Right renal cortex interstitium (tissue), 3 donors: ENCODE measurements around the gene ELK4. TPM values are rescaled to one million over a fixed set of nuclear protein-coding genes. Genes with fewer than 3 reads are reported as not detected.
"Not testable (repeated sequence)": the region's sequence is repeated elsewhere in the genome, so short reads cannot be mapped to it uniquely, and the experiment has no call there.

Experiments
- DNase-seq, 3 donors: peaks; one replicate each; pipeline ENCODE4 v3.0.0-alpha.2; 2013; ENCODE audit warnings: low read depth in 3 of 3, low spot score in 2 of 3
- polyA plus RNA-seq, 3 donors: library from polyadenylated mRNA; unstranded; fragments of 120-200 nt; gene quantifications; one replicate each; pipeline ENCODE4 v1.2.1, GENCODE V29; 2013; ENCODE audit not compliant: insufficient read length in 3 of 3

Gene ELK4
- polyA plus RNA-seq, 3 donors, result 15.9 to 16.4 (median 16.2) TPM

DNA sequence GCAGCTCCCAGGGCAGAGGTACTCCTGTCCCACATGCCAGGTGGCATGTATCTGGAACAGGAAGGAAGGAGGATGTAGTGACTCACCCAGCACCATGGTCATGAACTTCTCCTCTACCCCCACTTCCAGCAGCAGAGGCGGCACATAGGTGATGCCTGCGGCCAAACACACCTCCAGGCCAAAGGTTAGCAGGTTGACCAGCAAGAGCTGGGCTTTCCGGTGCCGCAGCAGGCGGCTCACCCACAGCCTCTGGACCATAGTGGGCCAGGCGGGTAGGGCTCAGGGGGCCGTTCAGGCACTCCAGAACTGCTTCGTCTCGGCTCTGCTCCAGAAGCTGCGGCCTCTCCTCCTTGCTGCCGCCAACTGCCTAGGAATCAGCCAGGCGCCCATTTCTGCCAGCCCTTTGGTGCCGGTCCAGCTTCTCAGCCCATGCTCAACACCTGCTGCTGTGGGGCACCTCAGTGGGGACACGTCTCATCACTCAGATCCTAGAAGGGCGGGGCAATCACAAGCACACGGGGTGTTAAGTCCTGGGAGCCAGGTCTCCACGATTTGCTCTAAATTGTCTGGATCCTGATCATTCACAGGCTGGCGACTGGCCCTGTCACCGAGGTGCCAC, 32.7 kb upstream of the ELK4 start:
- DNase-seq, result no peak

- no peak for DNase-seq
These were observed 31.6 kb upstream of the ELK4 start for GRCh38 chr1:205663286-205663936.

GRCh38 chr1:205662791-205663190, 31.0 kb upstream of the ELK4 start:
- no peak for DNase-seq

GRCh38 chr1:205662135-205662738, 30.4 kb upstream of the ELK4 start:
- DNase-seq, result no peak

DNA sequence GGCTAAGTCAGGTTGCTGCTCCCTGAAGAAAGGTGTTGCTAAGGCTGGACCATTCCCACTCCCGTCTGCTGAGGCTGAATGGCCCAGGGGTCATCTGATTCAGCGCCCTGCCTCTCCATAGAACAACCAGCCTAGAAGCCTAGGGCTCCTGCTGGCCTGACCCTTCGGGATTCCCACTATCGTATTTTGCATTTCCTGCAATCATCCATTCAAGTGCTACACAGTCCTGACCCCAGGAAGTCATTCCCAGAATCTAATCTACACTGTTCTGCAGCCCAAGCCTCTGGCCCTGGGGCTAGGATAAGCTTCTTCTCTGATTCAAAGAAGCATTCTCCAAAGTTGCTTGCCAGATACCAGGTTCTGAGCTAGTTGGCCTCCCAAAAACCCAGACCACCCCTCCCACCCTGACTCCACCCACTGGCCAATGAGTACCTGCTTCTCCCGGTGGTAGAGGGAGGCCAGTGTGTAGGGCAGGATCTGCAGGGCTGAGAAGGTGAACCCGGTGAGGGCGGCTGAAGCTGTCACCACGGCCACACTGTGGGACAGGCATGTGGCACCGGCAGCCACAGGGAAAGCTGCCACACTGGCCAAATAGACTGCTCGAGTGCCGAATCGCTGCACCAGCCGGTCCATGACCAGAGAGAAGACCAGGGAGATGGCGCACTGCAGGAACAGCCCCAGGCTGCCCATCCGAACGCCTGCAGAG, 29.8 kb upstream of the ELK4 start:
- DNase-seq, result no peak

- no peak for DNase-seq
These were observed 28.6 kb upstream of the ELK4 start for GRCh38 chr1:205660361-205660760.

DNA sequence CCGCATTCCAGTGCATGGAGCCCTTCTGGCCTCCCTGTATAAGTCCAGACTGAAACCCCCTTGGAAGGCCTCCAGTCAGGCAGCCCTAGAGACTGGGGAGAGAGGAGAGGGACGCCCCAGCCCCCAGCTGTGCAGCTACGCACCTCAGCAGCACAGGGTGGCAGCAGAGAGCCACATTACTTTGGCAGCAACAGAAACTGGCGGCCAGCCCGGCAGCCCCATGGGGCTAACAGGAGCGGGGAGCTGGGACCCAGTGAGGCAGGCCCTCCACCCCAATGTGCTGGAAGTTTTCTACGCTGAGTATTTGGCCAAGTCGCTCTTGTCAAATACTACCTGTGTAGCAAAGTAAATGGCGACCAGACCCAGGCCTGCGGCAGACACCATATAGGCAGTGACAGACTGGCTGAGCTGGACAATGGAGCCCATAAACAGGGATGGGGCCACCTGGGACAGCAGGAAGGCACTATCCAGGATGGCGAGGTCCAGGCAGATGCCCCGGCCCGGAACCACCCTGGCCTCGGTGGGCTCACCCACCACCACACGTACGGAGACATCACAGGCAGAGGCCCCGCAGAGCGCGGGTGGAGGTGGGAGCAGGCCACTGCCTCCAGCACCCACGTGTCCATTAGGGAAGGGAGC, 27.3 kb upstream of the ELK4 start:
- no peak for DNase-seq

GRCh38 chr1:205656236-205656635, 24.4 kb upstream of the ELK4 start:
- no peak for DNase-seq

DNA sequence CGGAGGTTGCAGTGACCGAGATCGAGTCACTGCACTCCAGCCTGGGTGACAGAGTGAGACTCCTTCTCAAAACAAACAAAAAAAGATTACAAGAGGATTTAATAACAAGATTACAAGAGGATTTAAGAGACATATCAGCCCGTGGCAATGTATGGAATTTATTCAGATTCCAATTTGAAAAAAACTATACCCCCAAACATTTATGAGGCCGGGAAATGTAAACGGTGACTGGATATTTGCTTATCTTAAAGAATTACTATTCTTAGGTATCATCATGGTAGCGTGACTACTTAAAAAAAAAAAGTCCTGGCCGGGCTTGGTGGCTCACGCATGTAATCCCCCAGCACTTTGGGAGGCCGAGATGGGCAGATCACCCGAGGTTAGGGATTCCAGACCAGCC, 21.2 kb upstream of the ELK4 start:
- no peak for DNase-seq

- no peak for DNase-seq
These were observed 18.4 kb upstream of the ELK4 start for GRCh38 chr1:205650241-205650640.

- no peak for DNase-seq
These were observed 13.7 kb upstream of the ELK4 start for GRCh38 chr1:205645519-205645918.

DNA sequence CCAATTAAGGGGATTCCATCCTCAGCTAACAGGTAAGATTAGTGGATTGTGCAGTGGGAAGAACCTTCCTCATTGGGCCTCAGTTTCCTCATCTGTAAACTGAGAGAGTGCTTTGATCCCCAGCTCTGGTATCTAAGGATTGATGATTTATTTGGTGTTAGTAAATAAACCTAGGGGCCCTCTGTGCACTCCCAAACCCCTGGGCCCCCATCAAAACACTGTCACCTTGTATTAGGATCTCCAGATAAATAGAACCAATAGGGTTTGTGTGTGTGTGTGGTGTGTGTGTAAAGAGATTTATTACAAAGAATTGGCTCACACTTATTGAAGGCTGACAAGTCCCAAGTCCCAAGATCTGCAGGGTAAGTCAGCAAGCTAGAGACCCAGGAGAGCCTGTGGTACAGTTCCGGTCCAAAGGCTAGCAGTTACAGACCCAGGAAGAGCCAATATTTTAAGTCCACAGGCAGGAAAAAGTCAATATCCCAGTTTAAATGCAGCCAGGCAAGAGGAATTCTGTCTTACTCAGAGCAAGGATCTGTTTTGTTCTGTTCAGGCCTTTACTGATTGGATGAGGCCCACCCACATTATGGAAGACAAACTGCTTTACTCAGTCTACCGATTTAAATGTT, 11.0 kb upstream of the ELK4 start:
- no peak for DNase-seq

DNA sequence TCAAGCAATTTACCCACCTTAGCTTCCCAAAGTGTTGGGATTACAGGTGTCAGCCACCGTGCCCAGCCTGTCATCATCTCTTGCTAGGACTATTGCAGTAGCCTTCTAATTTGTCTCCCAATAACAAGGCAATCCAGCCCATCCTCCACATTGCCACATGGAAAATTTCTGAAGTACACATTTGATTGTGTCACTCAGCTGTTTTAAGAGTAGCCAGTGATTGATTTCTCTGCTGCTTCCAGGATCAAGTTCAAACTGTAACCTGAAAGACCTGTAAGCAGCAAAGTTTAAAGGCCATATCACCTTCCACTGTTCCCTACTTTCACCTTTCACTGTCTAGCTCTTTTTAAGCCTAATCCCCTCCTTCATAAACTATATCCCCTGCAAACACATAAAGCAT, 7.8 kb upstream of the ELK4 start:
- no peak for DNase-seq

DNA sequence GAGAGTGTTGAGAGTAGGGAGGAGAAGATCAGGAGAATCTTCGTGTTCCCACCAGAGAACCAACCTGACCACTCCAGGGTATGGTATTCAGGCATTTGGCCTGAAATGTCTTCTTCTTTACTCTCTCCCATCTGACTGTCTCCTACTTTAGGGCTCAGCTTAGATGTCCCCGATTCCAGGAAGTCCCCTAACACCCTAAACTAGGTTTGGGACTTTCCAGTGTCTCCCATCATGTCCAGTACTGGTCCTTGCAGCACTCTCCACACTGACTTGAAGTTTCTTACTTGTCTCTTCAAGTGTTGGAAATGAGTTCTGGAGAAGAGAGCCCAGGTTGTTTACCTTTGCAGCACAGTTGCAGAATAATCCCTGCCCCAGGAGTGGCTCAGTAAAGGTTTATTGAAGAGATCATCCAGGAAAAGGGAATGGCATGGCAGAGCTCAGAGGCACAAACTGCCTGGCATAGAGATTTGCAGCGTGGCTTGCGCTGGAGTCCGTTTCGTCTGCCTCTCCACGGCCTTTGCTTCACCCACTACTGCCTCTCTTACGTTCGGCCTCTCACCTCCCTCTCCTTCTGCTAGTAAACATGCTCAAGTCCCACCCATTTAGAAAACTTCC, 6.2 kb upstream of the ELK4 start:
- no peak for DNase-seq

- DNase-seq, result no peak
These were observed 4.9 kb upstream of the ELK4 start for GRCh38 chr1:205636732-205637131.

GRCh38 chr1:205636138-205636530, 4.3 kb upstream of the ELK4 start:
- not testable (repeated sequence) for DNase-seq

- DNase-seq, result no peak
These were observed 1.7 kb upstream of the ELK4 start for GRCh38 chr1:205633421-205633976.

DNA sequence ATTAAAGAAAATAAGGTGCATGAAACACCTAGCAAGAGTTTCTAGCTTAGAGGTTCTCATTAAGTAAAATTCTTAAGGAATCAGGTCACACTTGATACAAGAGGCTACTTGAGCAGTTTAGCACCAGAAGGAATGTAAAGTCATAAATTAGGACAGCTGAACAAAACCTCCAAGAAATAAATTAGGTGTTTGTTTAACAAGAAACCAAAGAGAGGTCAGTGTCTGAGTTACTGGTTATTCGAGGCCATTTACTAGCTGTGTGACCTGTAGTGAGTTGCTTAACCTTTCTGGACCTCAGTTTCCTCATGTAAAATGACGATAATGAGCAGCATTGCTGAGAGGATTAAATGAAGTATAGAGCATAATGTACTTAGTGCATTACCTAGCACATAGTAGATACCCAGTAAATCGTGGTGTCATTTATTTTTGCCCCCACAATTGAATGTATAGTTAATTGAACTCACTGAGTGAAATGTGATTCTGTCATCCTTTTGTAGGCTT, 908 bp upstream of the ELK4 start:
- DNase-seq, result no peak

DNA sequence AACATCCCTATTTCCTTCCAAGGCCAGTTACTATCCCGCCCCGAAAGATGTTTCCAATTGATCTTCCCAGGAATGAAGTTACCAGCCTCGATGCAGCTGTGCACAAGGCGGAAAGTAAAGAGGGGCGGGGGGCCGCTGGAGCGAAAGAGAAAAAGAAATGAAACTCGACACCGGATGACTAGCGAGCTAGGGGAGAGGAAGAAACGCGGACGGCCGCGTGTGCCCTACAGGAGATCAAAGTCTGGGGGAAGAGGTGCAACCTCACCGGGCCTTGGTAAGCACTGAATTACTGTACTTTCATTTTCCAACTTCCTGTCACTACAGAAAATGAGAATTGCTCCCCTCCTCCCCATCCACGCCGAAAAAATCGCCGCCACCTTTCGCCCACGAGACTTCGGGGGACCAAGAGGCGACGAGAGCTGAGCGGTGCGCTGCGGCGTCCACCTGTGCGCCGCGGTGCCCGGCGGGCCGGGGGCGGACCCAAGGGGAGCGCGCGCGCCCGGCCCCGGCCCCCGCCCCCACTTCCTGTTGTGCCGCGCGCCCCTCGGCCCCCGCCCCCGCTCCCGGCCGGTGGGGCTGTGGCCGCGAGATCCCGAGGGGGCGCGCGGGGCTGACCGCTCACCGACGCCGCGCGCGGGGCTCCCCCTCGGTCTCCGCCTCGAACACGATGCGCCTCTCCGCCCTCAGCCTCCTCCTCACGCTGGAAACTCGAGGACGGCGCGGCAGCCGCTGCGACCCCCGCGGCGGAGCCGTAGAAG, 622 bp downstream of the ELK4 start:
- DNase-seq, result peak in 2 of 3 donors; percentile 72 to 80
